Ovary (tissue), 9 donors: ENCODE results near the gene UNKL. TPM values are rescaled to one million over a fixed set of nuclear protein-coding genes. Genes with fewer than 3 reads are reported as not detected.

Experiments
- DNase-seq, 5 donors: peaks; one replicate each; pipeline ENCODE4 v3.0.0-alpha.2; 2019 to 2020
- H3K27ac ChIP-seq, 2 donors: fragments of 200-600 bp; one replicate each; pipeline versions ENCODE4 v1.5.1 to v1.8.0; 2019 to 2022
- H3K27me3 ChIP-seq: fragments of 200-600 bp; one replicate; pipeline ENCODE4 v1.8.0; 2022
- H3K36me3 ChIP-seq: fragments of 200-600 bp; sonication (generic); one replicate; pipeline ENCODE4 v1.5.1; 2019
- H3K4me1 ChIP-seq: one replicate; pipeline ENCODE4 v1.8.1; 2013; ENCODE audit warnings: mild to moderate bottlenecking, moderate library complexity; ENCODE audit not compliant: insufficient read depth
- H3K4me3 ChIP-seq: fragments of 200-600 bp; sonication (generic); one replicate; pipeline ENCODE4 v1.5.1; 2017
- H3K9me3 ChIP-seq, 2 donors: fragments of 200-600 bp in 1 of 2; sonication (generic) in 1 of 2; one replicate each; pipeline versions ENCODE4 v1.5.1 to v1.8.1; 2013 to 2019; ENCODE audit warnings: mild to moderate bottlenecking in 1 of 2, moderate library complexity in 1 of 2
- CTCF ChIP-seq, 3 donors: fragments of 450-650 bp in 2 of 3; fragments of 200-600 bp in 1 of 3; IDR thresholded peaks; one replicate each; pipeline versions ENCODE4 v1.5.1 to v1.8.0; 2016 to 2022; ENCODE audit warnings: antibody characterized with exemption in 3 of 3, mild to moderate bottlenecking in 1 of 3
- EP300 ChIP-seq: sonication (generic); formaldehyde crosslinking; IDR thresholded peaks from one replicate; pipeline ENCODE4 v1.6.1; 2017; ENCODE audit warnings: antibody characterized with exemption
- POLR2A ChIP-seq: fragments of 450-650 bp; IDR thresholded peaks from one replicate; pipeline ENCODE4 v1.6.1; 2017; ENCODE audit warnings: antibody characterized with exemption, mild to moderate bottlenecking, moderate library complexity
- WGBS, 3 donors: extraction: QIAGEN DNeasy Blood & Tissue Kit in 1 of 3; methylation state at CpG; one replicate each; pipeline versions ENCODE4 v1.1.5 to v1.1.7; 2013 to 2017; 5-methylcytosine and 5-hydroxymethylcytosine counted together
- intact Hi-C, 4 donors: fragments of 100-400 bp; cut with DNase I; formaldehyde crosslinking; loops; one replicate each; pipeline versions ENCODE4 v1.11.0 to v1.15.1; 2022 to 2023
- polyA plus RNA-seq, 2 donors: library from polyadenylated mRNA; stranded (reverse); fragments of 200-250 nt in 1 of 2; fragments of 350-450 nt in 1 of 2; fragmentation: Illumina TruSeq in 1 of 2; extraction: RNeasy Lipid Tissue Mini Kit (QIAGEN cat#74804) in 1 of 2; gene quantifications; one replicate each; pipeline ENCODE4 v1.2.3, GENCODE V29; 2013 to 2014
- total RNA-seq, 7 donors: library from RNA; depleted of rRNA in 2 of 7; stranded (reverse); fragments of >200 nt in 2 of 7; fragmentation: NEBNext Ultra II Directional in 3 of 7; extraction: Animal tissue kit (Norgen Biotek cat#: 25700) in 3 of 7; gene quantifications; one replicate each; pipeline versions ENCODE4 v1.1.0 to v1.2.4, GENCODE V29; 2016 to 2023
- donor health status: DM: no; HTN: no; CAD: no; lungs with moderate emphysema.
- donor health status: DM: no; HTN: no; CAD: no.
- donor health status: Bipolar disorder and iron deficiency.
- donor health status: DM: yes; HTN: yes; CAD: no.
- donor health status: DM: no; HTN: no; CAD: no.
- donor health status: DM: yes; HTN: yes; CAD: no.

UNKL gene
- total and polyA plus RNA-seq, 9 donors = 7.0 to 44.8 (median 32.5) TPM

GRCh38 chr16:1349351-1349750, 65.2 kb downstream of the UNKL start:
- TF ChIP-seq EP300 (no peak), CTCF (IDR thresholded peaks at IDR 0.05) (no peak), POLR2A (no peak)
- intact Hi-C loops = no loop called here
- Histone ChIP-seq H3K4me1 (peaks cover 15% of the 10 kb centered on the region), H3K27ac (no peak overlapping the region), H3K36me3 (no peaks in the 10 kb centered on the region), H3K4me3 (no peak overlapping the region), H3K27me3 (no peaks in the 10 kb centered on the region), H3K9me3 (no peaks in the 10 kb centered on the region)
- DNase-seq = no peak
- WGBS, 3 donors = 75 to 82% (median 79%) methylated on average over 16 of the region's 16 CpGs

GRCh38 chr16:1348926-1349325, 65.6 kb downstream of the UNKL start:
- Histone ChIP-seq H3K9me3 (no peaks in the 10 kb centered on the region), H3K4me1 (peaks cover 15% of the 10 kb centered on the region), H3K4me3 (no peak overlapping the region), H3K27ac (no peak overlapping the region), H3K36me3 (no peaks in the 10 kb centered on the region), H3K27me3 (no peaks in the 10 kb centered on the region)
- WGBS, 3 donors = 60 to 78% (median 64%) methylated on average over 14 of the region's 14 CpGs
- intact Hi-C loops = no loop called here
- TF ChIP-seq POLR2A (no peak), EP300 (no peak), CTCF (IDR thresholded peaks at IDR 0.05) (no peak)
- no peak for DNase-seq

- DNase-seq = no peak
- H3K27ac ChIP-seq = no peak overlapping the region
- intact Hi-C loops = no loop called here
- H3K4me3 ChIP-seq = no peak overlapping the region
- no peak for TF ChIP-seq EP300
- TF ChIP-seq POLR2A = no peak
- TF ChIP-seq CTCF (IDR thresholded peaks at IDR 0.05) = no peak
- H3K4me1 ChIP-seq = peaks cover 15% of the 10 kb centered on the region
- H3K27me3 ChIP-seq = no peaks in the 10 kb centered on the region
- no peaks in the 10 kb centered on the region for H3K36me3 ChIP-seq
- H3K9me3 ChIP-seq = no peaks in the 10 kb centered on the region
- 80 to 95% (median 87%) methylated on average over 10 to 15 of the region's 15 CpGs for WGBS, 3 donors
Observed at GRCh38 chr16:1348441-1348840, 66.1 kb downstream of the UNKL start.

GRCh38 chr16:1347962-1348361, 66.5 kb downstream of the UNKL start:
- Histone ChIP-seq H3K9me3 (no peaks in the 10 kb centered on the region), H3K27me3 (no peaks in the 10 kb centered on the region), H3K27ac (no peak overlapping the region), H3K4me3 (no peak overlapping the region), H3K4me1 (peaks cover 15% of the 10 kb centered on the region), H3K36me3 (no peaks in the 10 kb centered on the region)
- intact Hi-C loops = no loop called here
- no peak for TF ChIP-seq POLR2A
- no peak for DNase-seq
- 83 to 88% (median 85%) methylated on average over 28 to 29 of the region's 29 CpGs for WGBS, 3 donors

GRCh38 chr16:1347286-1347855, 67.1 kb downstream of the UNKL start:
- Histone ChIP-seq H3K9me3 (no peaks in the 10 kb centered on the region), H3K36me3 (no peaks in the 10 kb centered on the region), H3K4me3 (no peak overlapping the region), H3K4me1 (peaks cover 13% of the 10 kb centered on the region), H3K27me3 (no peaks in the 10 kb centered on the region), H3K27ac (no peak overlapping the region)
- intact Hi-C loops = no loop called here
- 75 to 78% (median 76%) methylated on average over 25 to 31 of the region's 31 CpGs for WGBS, 3 donors
- TF ChIP-seq POLR2A (no peak), CTCF (IDR thresholded peaks at IDR 0.05) (no peak), EP300 (no peak)
- no peak for DNase-seq
